Left lung (tissue), 10 donors: ENCODE measurements around the gene SF1. TPM values are rescaled to one million over a fixed set of nuclear protein-coding genes. Genes with fewer than 3 reads are reported as not detected.
"Not testable (repeated sequence)": the region's sequence is repeated elsewhere in the genome, so short reads cannot be mapped to it uniquely, and the experiment has no call there.

Experiments
- ATAC-seq: fragments of 200-7000 bp; cut with Tn5 transposase; one replicate; pipeline ENCODE4 v1.9.1; 2020; ENCODE audit warnings: moderate library complexity
- DNase-seq, 4 donors: peaks; one replicate each; pipeline ENCODE4 v3.0.0-alpha.2; 2013 to 2020
- H3K27ac ChIP-seq, 2 donors: fragments of 200-600 bp; sonication (generic) in 1 of 2; one replicate each; pipeline versions ENCODE4 v1.5.0 to v1.8.0; 2020 to 2021
- H3K27me3 ChIP-seq, 2 donors: fragments of 200-600 bp; sonication (generic) in 1 of 2; one replicate each; pipeline versions ENCODE4 v1.5.0 to v1.8.0; 2020 to 2021
- H3K36me3 ChIP-seq, 2 donors: fragments of 200-600 bp; sonication (generic) in 1 of 2; one replicate each; pipeline versions ENCODE4 v1.5.0 to v1.8.0; 2020 to 2021
- H3K4me1 ChIP-seq, 2 donors: fragments of 200-600 bp; one replicate each; pipeline ENCODE4 v1.8.0; 2021
- H3K4me3 ChIP-seq, 2 donors: fragments of 200-600 bp; sonication (generic) in 1 of 2; one replicate each; pipeline versions ENCODE4 v1.5.0 to v1.8.0; 2020 to 2021; ENCODE audit warnings: mild to moderate bottlenecking in 1 of 2
- H3K9me3 ChIP-seq, 2 donors: fragments of 200-600 bp; sonication (generic) in 1 of 2; one replicate each; pipeline versions ENCODE4 v1.5.0 to v1.8.0; 2020 to 2021
- CTCF ChIP-seq, 2 donors: fragments of 200-600 bp; sonication (generic) in 1 of 2; IDR thresholded peaks; one replicate each; pipeline versions ENCODE4 v1.5.0 to v1.8.0; 2021; ENCODE audit warnings: antibody characterized with exemption in 2 of 2
- intact Hi-C, 2 donors: fragments of 100-400 bp; cut with DNase I; formaldehyde crosslinking; loops; one replicate each; pipeline versions ENCODE4 v1.11.2 to v1.14.2; 2022
- polyA plus RNA-seq, 6 donors: library from polyadenylated mRNA; unstranded; fragments of 120-200 nt; gene quantifications; one replicate each; pipeline ENCODE4 v1.2.1, GENCODE V29; 2013; ENCODE audit not compliant: insufficient read length in 6 of 6
- total RNA-seq, 2 donors: library from RNA; stranded (reverse); fragmentation: NEBNext Ultra II Directional; extraction: Animal tissue kit (Norgen Biotek cat#: 25700); gene quantifications; one replicate each; pipeline ENCODE4 v1.2.1, GENCODE V29; 2021
- donor health status: DM: no; HTN: yes; CAD: no.
- donor health status: DM: no; HTN: no; CAD: no.

Gene SF1
- total and polyA plus RNA-seq, 8 donors, result 169 to 519 (median 446) TPM

GRCh38 chr11:64826062-64826461 is 47.7 kb upstream of the SF1 start:
- H3K4me3 ChIP-seq, result no peak overlapping the region
- no peak for DNase-seq
- no peak overlapping the region for H3K27ac ChIP-seq
- no peak for TF ChIP-seq CTCF (IDR thresholded peaks at IDR 0.05)
- no peak for ATAC-seq
- no peaks in the 10 kb centered on the region for H3K27me3 ChIP-seq
- intact Hi-C loops, result no loop called here
- H3K36me3 ChIP-seq, result peaks cover 0 to 30% of the 10 kb centered on the region in 2 donors
- H3K9me3 ChIP-seq, result no peaks in the 10 kb centered on the region
- no peaks in the 10 kb centered on the region for H3K4me1 ChIP-seq

DNA sequence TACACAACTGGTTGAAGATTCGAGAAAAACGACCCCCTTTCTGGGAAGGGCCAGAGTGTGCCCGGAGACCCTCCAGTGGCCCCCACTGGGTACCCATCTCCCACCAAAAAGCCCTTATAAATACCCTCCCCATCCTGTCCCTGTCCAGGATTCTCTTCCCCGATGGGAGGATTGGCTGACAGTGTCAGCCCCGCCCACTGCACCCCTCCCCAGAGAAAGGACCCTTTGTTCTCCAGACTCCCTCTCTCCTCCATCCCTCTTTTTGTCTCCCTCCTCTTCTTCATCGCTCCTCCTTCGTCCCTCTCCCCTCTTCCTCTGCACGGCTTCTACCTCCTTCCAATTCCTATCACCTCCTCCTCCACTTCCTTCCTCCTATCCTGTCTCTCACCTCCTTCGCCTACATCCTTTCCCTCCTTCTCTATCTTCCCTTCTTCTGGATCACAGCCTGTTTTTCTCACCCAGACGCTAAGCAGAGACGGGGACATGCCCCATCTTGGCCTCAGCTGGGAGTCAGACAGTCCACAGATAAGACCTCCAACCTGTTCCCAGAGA is 45.3 kb upstream of the SF1 start:
- ATAC-seq (no peak), DNase-seq (no peak)
- Histone ChIP-seq H3K4me1 (no peaks in the 10 kb centered on the region), H3K27me3 (no peaks in the 10 kb centered on the region), H3K27ac (no peak overlapping the region), H3K9me3 (no peaks in the 10 kb centered on the region), H3K4me3 (no peak overlapping the region), H3K36me3 (peaks cover 0 to 12% of the 10 kb centered on the region in 2 donors)
- no peak for TF ChIP-seq CTCF (IDR thresholded peaks at IDR 0.05)
- intact Hi-C loops, result no loop called here

DNA sequence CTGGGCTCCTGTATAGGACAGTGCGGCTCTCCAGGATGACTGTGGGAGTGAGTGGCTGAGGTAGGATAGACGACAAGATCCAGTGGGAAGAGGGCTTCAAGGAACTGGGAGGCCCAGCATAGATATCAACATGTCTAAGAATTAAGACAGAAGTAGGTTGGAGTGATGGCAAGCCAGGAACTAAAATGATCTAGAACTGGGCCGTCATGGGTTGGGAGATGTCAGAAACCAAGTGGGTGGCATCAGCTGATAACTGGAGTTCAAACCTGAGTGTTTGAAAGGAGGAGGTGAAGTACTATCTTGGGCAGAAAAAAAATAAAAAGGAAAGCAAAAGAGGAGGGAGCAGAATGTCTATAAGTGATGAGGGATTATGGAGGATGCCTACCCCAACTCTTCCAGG is 39.1 kb upstream of the SF1 start:
- H3K4me1 ChIP-seq, result no peaks in the 10 kb centered on the region
- DNase-seq (no peak), ATAC-seq (no peak)
- no peak overlapping the region for H3K27ac ChIP-seq
- H3K4me3 ChIP-seq, result no peak overlapping the region
- intact Hi-C loops, result no loop called here
- no peaks in the 10 kb centered on the region for H3K9me3 ChIP-seq
- no peak for TF ChIP-seq CTCF (IDR thresholded peaks at IDR 0.05)
- no peaks in the 10 kb centered on the region for H3K36me3 ChIP-seq
- no peaks in the 10 kb centered on the region for H3K27me3 ChIP-seq

DNA sequence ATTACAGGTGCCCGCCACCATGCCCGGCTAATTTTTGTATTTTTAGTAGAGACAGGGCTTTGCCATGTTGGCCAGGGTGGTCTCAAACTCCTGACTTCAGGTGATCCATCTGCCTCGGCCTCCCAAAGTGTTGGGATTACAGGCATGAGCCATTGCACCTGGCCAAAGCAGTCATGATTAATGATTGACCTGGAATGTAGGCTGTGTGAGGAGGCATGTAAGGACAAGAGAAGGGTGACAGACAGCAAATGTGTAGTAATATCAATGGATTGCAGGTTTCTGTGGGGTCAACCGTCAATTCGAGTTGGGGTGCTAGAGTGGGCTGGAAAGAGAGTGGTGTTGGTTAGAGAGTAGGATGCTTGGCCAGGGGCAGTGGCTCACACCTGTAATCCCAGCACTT is 37.1 kb upstream of the SF1 start:
- H3K27me3 ChIP-seq, H3K36me3 ChIP-seq, H3K4me1 ChIP-seq, ATAC-seq, DNase-seq, H3K27ac ChIP-seq, H3K9me3 ChIP-seq, intact Hi-C loops, H3K4me3 ChIP-seq: not testable (repeated sequence)

GRCh38 chr11:64814712-64815187 is 36.4 kb upstream of the SF1 start:
- Histone ChIP-seq H3K27me3 (no peaks in the 10 kb centered on the region), H3K36me3 (no peaks in the 10 kb centered on the region), H3K4me3 (no peak overlapping the region), H3K9me3 (no peaks in the 10 kb centered on the region), H3K4me1 (peaks cover 0 to 9% of the 10 kb centered on the region in 2 donors), H3K27ac (no peak overlapping the region)
- intact Hi-C loops, result no loop called here
- TF ChIP-seq CTCF (IDR thresholded peaks at IDR 0.05), result no peak
- ATAC-seq (no peak), DNase-seq (no peak)

DNA sequence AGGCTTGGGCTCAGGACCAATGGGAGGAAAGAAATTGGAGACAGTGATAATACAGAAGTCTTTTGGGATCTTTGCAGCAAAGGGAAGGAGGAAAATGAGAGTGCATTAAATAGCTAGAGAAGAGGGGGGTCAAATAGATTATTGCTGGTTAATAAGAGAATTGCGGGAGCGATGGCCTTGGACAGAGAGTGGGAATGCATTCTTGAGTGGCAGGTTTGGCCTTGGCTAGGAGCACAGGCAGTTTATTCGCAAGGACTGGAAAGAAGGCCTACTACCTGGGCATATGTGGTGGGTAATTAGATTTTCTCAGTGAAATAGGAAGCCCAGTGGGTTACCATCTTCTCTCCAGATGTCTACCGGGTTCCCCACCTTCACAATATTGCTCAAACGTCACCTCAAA is 35.5 kb upstream of the SF1 start:
- no peak for ATAC-seq

More for the DNA sequence above, 35.5 kb upstream of the SF1 start:
- H3K27ac ChIP-seq, result no peak overlapping the region
- DNase-seq, result no peak
- H3K4me1 ChIP-seq, result peaks cover 6 to 18% of the 10 kb centered on the region in 2 donors
- intact Hi-C loops, result no loop called here
- no peak overlapping the region for H3K4me3 ChIP-seq
- no peak for TF ChIP-seq CTCF (IDR thresholded peaks at IDR 0.05)
- H3K36me3 ChIP-seq, result no peaks in the 10 kb centered on the region
- no peaks in the 10 kb centered on the region for H3K27me3 ChIP-seq
- H3K9me3 ChIP-seq, result no peaks in the 10 kb centered on the region
